Activated T-helper 2 cell treated with anti-CD3 and anti-CD28 coated beads, Interferon-gamma antibody, Interleukin-2, Interleukin-4, amounts not matched to agents 10 μg/mL and 5 μg/mL and 100 μg/mL, durations not matched to agents 14 hours and 24 hours and 36 hours (primary cell): ENCODE measurements around the gene BCAS3. TPM values are rescaled to one million over a fixed set of nuclear protein-coding genes. Genes with fewer than 3 reads are reported as not detected.

Source experiments
- DNase-seq: peaks from one replicate; pipeline ENCODE4 v3.0.0; 2021; ENCODE audit warnings: low spot score
- H3K27ac Mint-ChIP-seq: one replicate; pipeline ENCODE4 v1.8.0; 2021; ENCODE audit warnings: mixed read lengths
- H3K27me3 Mint-ChIP-seq: one replicate; pipeline ENCODE4 v1.8.0; 2021; ENCODE audit warnings: low read depth, mixed read lengths
- H3K36me3 Mint-ChIP-seq: one replicate; pipeline ENCODE4 v1.8.0; 2021; ENCODE audit warnings: low read depth, mixed read lengths
- H3K4me1 Mint-ChIP-seq: one replicate; pipeline ENCODE4 v1.8.0; 2021; ENCODE audit warnings: low read depth, mixed read lengths
- H3K4me3 Mint-ChIP-seq: one replicate; pipeline ENCODE4 v1.8.0; 2021; ENCODE audit warnings: low read depth, mild to moderate bottlenecking, moderate library complexity, mixed read lengths
- H3K9me3 Mint-ChIP-seq: one replicate; pipeline ENCODE4 v1.8.0; 2021; ENCODE audit warnings: mixed read lengths
- intact Hi-C: fragments of 100-400 bp; cut with micrococcal nuclease; formaldehyde crosslinking; loops from one replicate; pipeline ENCODE4 v1.15.1; 2023
- total RNA-seq: library from RNA; stranded (reverse); gene quantifications from 2 replicates; pipeline ENCODE4 v1.2.3, GENCODE V29; 2022

Gene BCAS3
- total RNA-seq, 1 donor from 2014 or later, result 10.7 TPM

DNA sequence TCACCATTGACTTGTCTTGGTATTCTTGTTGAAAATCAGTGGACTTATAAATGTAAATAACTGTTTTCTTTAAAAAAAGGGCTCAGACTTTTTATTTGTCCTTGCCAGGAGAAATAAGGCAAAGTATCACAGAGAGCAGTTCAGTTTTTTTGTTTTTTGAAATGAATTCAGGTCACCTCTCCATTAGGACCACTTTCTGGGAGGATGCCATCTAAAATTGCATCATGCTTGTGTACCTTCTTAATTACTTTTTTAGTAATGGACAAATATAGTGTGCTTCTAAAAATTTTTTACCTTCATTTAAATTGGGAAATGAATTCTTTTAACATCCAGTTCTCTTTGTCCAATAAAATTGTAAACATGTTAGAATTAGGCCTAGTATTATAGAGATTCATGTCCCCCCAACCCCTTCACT, 210.0 kb downstream of the BCAS3 start:
- intact Hi-C loops, result no loop called here
- DNase-seq, result no peak
- Mint-ChIP-seq H3K9me3 (no peaks in the 10 kb centered on the region), H3K4me3 (no peak overlapping the region), H3K27me3 (no peaks in the 10 kb centered on the region), H3K36me3 (no peaks in the 10 kb centered on the region), H3K27ac (no peak overlapping the region), H3K4me1 (no peaks in the 10 kb centered on the region)

DNA sequence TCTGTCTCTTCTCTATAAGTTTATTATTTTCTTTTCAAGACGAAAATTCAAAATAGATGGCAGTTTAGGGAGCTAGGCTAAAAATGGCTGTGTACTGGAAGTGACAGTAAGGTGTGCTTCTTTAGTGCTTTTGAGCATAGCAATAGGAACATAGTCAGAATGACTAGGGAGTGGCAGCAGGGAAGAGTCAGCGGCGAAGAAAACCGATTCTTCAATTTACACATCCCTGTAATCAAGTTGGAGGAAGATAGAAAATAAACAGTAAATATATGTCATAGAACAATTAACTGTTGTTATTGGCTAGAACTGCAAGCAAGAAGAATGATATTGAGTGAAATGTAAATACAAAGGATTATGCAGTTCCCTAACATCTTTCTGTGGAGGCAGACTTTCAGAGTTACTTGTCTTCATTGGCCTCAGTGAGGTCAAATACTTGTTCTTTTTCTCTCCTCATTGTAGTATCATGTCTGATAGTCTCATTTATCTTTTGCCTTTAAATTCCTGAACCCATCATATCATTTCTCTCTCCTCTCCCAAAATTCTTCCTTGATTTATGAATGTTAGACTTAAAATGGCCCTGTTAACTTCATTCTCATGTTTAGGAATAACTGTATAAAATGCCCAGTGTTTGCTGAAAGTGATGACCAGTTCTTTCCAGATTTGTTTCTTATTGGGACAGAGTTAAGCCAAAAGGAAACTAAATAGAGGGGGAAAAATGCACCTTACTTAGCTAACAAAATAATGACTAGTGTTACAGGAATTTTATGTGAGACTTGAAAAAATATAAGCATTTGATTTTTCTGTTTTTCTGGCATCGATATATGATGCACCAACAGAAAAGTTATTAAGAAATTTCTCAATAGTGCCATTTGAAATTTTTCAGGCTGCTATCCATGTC, 211.4 kb downstream of the BCAS3 start:
- H3K27me3 Mint-ChIP-seq, result no peaks in the 10 kb centered on the region
- H3K4me1 Mint-ChIP-seq, result no peaks in the 10 kb centered on the region
- intact Hi-C loops, result no loop called here
- H3K9me3 Mint-ChIP-seq, result no peaks in the 10 kb centered on the region
- no peak overlapping the region for H3K4me3 Mint-ChIP-seq
- no peak overlapping the region for H3K27ac Mint-ChIP-seq
- no peak for DNase-seq
- H3K36me3 Mint-ChIP-seq, result no peaks in the 10 kb centered on the region

GRCh38 chr17:60891149-60891548, 213.5 kb downstream of the BCAS3 start:
- intact Hi-C loops, result no loop called here
- no peak overlapping the region for H3K4me3 Mint-ChIP-seq

GRCh38 chr17:60893475-60893874, 215.8 kb downstream of the BCAS3 start:
- Mint-ChIP-seq H3K4me1 (no peaks in the 10 kb centered on the region), H3K4me3 (no peak overlapping the region), H3K36me3 (no peaks in the 10 kb centered on the region), H3K27me3 (no peaks in the 10 kb centered on the region), H3K9me3 (peaks cover 16% of the 10 kb centered on the region), H3K27ac (no peak overlapping the region)
- no peak for DNase-seq
- intact Hi-C loops, result no loop called here

More at GRCh38 chr17:60891149-60891548, 213.5 kb downstream of the BCAS3 start:
- no peaks in the 10 kb centered on the region for H3K36me3 Mint-ChIP-seq
- DNase-seq, result no peak
- H3K27ac Mint-ChIP-seq, result no peak overlapping the region
- no peaks in the 10 kb centered on the region for H3K9me3 Mint-ChIP-seq
- no peaks in the 10 kb centered on the region for H3K27me3 Mint-ChIP-seq
- no peaks in the 10 kb centered on the region for H3K4me1 Mint-ChIP-seq

DNA sequence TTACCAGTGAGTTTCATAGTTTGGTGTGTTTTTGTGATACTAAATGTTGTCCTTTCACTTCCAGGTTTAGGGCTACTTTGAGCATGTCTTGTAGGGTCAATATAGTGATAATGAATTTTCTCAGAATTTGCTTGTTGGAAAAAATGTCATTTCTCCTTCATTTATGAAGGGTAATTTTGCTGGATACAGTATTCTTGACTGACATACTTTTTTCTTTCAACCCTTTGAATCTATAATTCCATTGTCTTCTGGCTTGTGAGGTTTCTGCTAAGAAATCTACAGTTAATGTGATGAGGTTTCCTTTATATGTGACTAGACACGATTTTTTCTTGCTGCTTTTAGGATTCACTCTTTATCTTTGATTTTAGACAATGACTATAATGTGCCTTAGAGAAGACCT, 219.3 kb downstream of the BCAS3 start:
- intact Hi-C loops, result no loop called here
- no peaks in the 10 kb centered on the region for H3K36me3 Mint-ChIP-seq

GRCh38 chr17:60899115-60899514, 221.5 kb downstream of the BCAS3 start:
- peaks cover 1% of the 10 kb centered on the region for H3K27me3 Mint-ChIP-seq
- H3K27ac Mint-ChIP-seq, result no peak overlapping the region
- no peak overlapping the region for H3K4me3 Mint-ChIP-seq
- H3K36me3 Mint-ChIP-seq, result no peaks in the 10 kb centered on the region
- no peak for DNase-seq
- H3K4me1 Mint-ChIP-seq, result no peaks in the 10 kb centered on the region
- intact Hi-C loops, result no loop called here
- H3K9me3 Mint-ChIP-seq, result peaks cover 18% of the 10 kb centered on the region

More for the DNA sequence above, 219.3 kb downstream of the BCAS3 start:
- H3K27me3 Mint-ChIP-seq, result no peaks in the 10 kb centered on the region
- peaks cover 18% of the 10 kb centered on the region for H3K9me3 Mint-ChIP-seq
- no peak overlapping the region for H3K27ac Mint-ChIP-seq
- DNase-seq, result no peak
- H3K4me3 Mint-ChIP-seq, result no peak overlapping the region
- H3K4me1 Mint-ChIP-seq, result no peaks in the 10 kb centered on the region

DNA sequence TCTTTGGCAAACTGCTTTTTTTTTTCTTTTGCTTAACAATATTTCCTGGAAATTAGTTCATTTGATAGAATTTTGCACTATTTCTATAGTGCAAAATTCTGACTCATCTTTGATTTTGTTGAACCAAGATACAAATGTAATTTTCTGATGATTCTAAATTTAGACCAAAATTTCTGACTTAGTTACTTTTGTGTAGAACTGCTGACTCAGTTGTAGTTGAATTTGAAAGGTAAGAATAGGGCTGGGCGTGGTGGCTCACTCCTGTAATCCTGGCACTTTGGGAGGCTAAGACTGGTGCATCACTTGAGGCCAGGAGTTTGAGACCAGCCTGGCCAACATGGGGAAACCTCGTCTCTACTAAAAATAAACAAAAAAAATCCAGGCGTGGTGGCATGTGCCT, 223.0 kb downstream of the BCAS3 start:
- peaks cover 18% of the 10 kb centered on the region for H3K9me3 Mint-ChIP-seq
- H3K27me3 Mint-ChIP-seq, result peaks cover 1% of the 10 kb centered on the region
- no peaks in the 10 kb centered on the region for H3K36me3 Mint-ChIP-seq
- intact Hi-C loops, result no loop called here
- no peak overlapping the region for H3K27ac Mint-ChIP-seq
- H3K4me1 Mint-ChIP-seq, result no peaks in the 10 kb centered on the region
- DNase-seq, result no peak
- no peak overlapping the region for H3K4me3 Mint-ChIP-seq

- Mint-ChIP-seq H3K36me3 (no peaks in the 10 kb centered on the region), H3K4me3 (no peak overlapping the region), H3K4me1 (no peaks in the 10 kb centered on the region), H3K27me3 (peaks cover 1% of the 10 kb centered on the region), H3K27ac (no peak overlapping the region), H3K9me3 (peaks cover 18% of the 10 kb centered on the region)
- intact Hi-C loops, result no loop called here
- no peak for DNase-seq
Measured at GRCh38 chr17:60901242-60901641, 223.6 kb downstream of the BCAS3 start.

- DNase-seq, result no peak
- Mint-ChIP-seq H3K4me3 (no peak overlapping the region), H3K4me1 (no peaks in the 10 kb centered on the region), H3K27me3 (peaks cover 1% of the 10 kb centered on the region), H3K27ac (no peak overlapping the region), H3K36me3 (no peaks in the 10 kb centered on the region), H3K9me3 (peaks cover 14% of the 10 kb centered on the region)
- intact Hi-C loops, result no loop called here
Measured at GRCh38 chr17:60901806-60902205, 224.2 kb downstream of the BCAS3 start.

DNA sequence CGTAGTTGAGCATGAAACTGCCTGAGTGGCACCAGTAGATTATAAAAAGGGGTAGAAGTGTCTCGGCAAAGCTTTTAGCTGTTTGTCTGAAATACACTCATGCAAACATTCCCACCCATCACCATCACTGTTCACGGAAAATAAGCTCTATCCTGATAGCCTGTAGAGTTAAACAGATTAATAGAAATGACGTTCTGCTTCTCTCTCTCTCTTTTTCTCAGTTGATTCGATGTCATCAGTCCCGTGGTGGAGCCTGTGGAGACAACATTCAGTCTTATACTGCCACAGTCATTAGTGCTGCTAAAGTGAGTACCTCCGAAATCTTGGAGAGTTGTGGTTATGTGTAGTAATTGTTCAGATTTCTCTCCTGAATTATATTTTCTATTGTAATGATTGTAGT, 224.7 kb downstream of the BCAS3 start:
- H3K27ac Mint-ChIP-seq, result no peak overlapping the region
- H3K9me3 Mint-ChIP-seq, result peaks cover 8% of the 10 kb centered on the region
- no peaks in the 10 kb centered on the region for H3K4me1 Mint-ChIP-seq
- intact Hi-C loops, result no loop called here
- H3K4me3 Mint-ChIP-seq, result no peak overlapping the region
- no peak for DNase-seq
- H3K27me3 Mint-ChIP-seq, result peaks cover 1% of the 10 kb centered on the region
- H3K36me3 Mint-ChIP-seq, result no peaks in the 10 kb centered on the region

DNA sequence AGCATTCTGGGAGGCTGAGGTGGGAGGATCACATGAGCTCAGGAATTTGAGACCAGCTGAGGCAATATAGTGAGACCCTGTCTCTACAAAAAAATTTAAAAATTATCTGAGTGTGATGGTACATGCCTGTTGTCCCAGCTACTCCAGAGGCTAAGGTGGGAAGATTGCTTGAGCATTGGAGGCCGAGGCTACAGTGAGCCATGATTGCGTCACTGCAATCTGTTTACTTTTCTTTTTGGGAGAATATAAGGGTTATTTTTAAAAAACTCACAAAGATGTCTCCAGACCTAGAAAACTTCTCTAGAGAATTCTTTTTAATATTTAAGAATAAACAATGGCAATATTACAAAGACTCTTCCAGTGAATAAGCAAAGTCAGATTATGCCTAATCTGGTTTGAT, 226.9 kb downstream of the BCAS3 start:
- Mint-ChIP-seq H3K36me3 (no peaks in the 10 kb centered on the region), H3K27me3 (peaks cover 1% of the 10 kb centered on the region), H3K27ac (no peak overlapping the region), H3K4me3 (no peak overlapping the region), H3K9me3 (no peaks in the 10 kb centered on the region), H3K4me1 (no peaks in the 10 kb centered on the region)
- intact Hi-C loops, result no loop called here
- no peak for DNase-seq

- no peaks in the 10 kb centered on the region for H3K4me1 Mint-ChIP-seq
- H3K27ac Mint-ChIP-seq, result no peak overlapping the region
- no peak for DNase-seq
- peaks cover 1% of the 10 kb centered on the region for H3K27me3 Mint-ChIP-seq
- H3K9me3 Mint-ChIP-seq, result no peaks in the 10 kb centered on the region
- intact Hi-C loops, result no loop called here
- H3K36me3 Mint-ChIP-seq, result no peaks in the 10 kb centered on the region
- H3K4me3 Mint-ChIP-seq, result no peak overlapping the region
Measured at GRCh38 chr17:60905709-60906108, 228.1 kb downstream of the BCAS3 start.

GRCh38 chr17:60908324-60908723, 230.7 kb downstream of the BCAS3 start:
- no peak overlapping the region for H3K4me3 Mint-ChIP-seq
- no peaks in the 10 kb centered on the region for H3K4me1 Mint-ChIP-seq
- H3K27ac Mint-ChIP-seq, result no peak overlapping the region
- no peak for DNase-seq
- H3K27me3 Mint-ChIP-seq, result no peaks in the 10 kb centered on the region
- H3K9me3 Mint-ChIP-seq, result no peaks in the 10 kb centered on the region
- H3K36me3 Mint-ChIP-seq, result no peaks in the 10 kb centered on the region
- intact Hi-C loops, result no loop called here
